Gastrocnemius medialis (tissue), 4 donors: ENCODE data around the gene SSBP4. TPM values are rescaled to one million over a fixed set of nuclear protein-coding genes. Genes with fewer than 3 reads are reported as not detected.
A peak's percentile ranks its signal among the peaks of the same experiment; 100 is the strongest.

Experiments
- ATAC-seq, 2 donors: fragments of 150-250 bp; one replicate each; pipeline ENCODE4 v1.9.1; 2016
- DNase-seq, 2 donors: peaks; one replicate each; pipeline ENCODE4 v3.0.0-alpha.2; 2019
- H3K27ac ChIP-seq, 4 donors: fragments of 200-600 bp; sonication (generic); 1 replicate in 1 of 4; 2 replicates in 3 of 4; pipeline ENCODE4 v1.5.1; 2016 to 2018; ENCODE audit warnings: mild to moderate bottlenecking in 2 of 4, moderate library complexity in 1 of 4
- H3K27me3 ChIP-seq, 3 donors: fragments of 200-600 bp; sonication (generic) in 2 of 3; 1 replicate in 1 of 3; 2 replicates in 2 of 3; pipeline versions ENCODE4 v1.5.1 to v1.6.0; 2016 to 2019; ENCODE audit warnings: mild to moderate bottlenecking in 1 of 3, moderate library complexity in 1 of 3
- H3K36me3 ChIP-seq, 2 donors: fragments of 200-600 bp; sonication (generic) in 1 of 2; one replicate each; pipeline ENCODE4 v1.5.1; 2017 to 2018
- H3K4me1 ChIP-seq, 2 donors: fragments of 200-600 bp; sonication (generic) in 1 of 2; one replicate each; pipeline ENCODE4 v1.5.1; 2016 to 2017; ENCODE audit warnings: mild to moderate bottlenecking in 2 of 2
- H3K4me3 ChIP-seq, 4 donors: fragments of 200-600 bp; sonication (generic) in 3 of 4; 1 replicate in 1 of 4; 2 replicates in 3 of 4; pipeline ENCODE4 v1.5.1; 2016 to 2019; ENCODE audit warnings: mild to moderate bottlenecking in 2 of 4
- H3K9me3 ChIP-seq, 3 donors: fragments of 200-600 bp; sonication (generic) in 2 of 3; 1 replicate in 1 of 3; 2 replicates in 2 of 3; pipeline ENCODE4 v1.5.1; 2016 to 2019
- CTCF ChIP-seq, 5 experiments: fragments of 450-650 bp in 3 of 5; fragments of 200-600 bp in 2 of 5; sonication (generic) in 2 of 5; IDR thresholded peaks in 4 of 5; conservative IDR thresholded peaks in 1 of 5; 1 replicate in 4 of 5; 2 replicates in 1 of 5; pipeline ENCODE4 v1.5.1; 2016 to 2019; ENCODE audit warnings: antibody characterized with exemption in 5 of 5, mild to moderate bottlenecking in 3 of 5, moderate library complexity in 3 of 5
- POLR2A ChIP-seq, 2 donors: fragments of 450-650 bp; IDR thresholded peaks; one replicate each; pipeline ENCODE4 v1.6.1; 2017; ENCODE audit warnings: antibody characterized with exemption in 2 of 2, mild to moderate bottlenecking in 2 of 2, moderate library complexity in 2 of 2
- in situ Hi-C, 4 donors: fragments of 200-750 bp; cut with MboI; loops; one replicate each; pipeline versions ENCODE4 v1.15.0 to v1.8.0; 2017; ENCODE audit warnings: low sequenced_read_pairs in 4 of 4
- intact Hi-C: fragments of 100-400 bp; cut with DNase I; formaldehyde crosslinking; loops from one replicate; pipeline ENCODE4 v1.15.1; 2023; ENCODE audit warnings: low total_unique reads
- total RNA-seq, 4 donors: library from RNA; depleted of rRNA; stranded (reverse); fragments of >200 nt; gene quantifications; one replicate each; pipeline versions ENCODE4 v1.1.0 to v1.2.3, GENCODE V29; 2016

The SSBP4 gene
- total RNA-seq, 4 donors from 2014 or later: 24.7 to 65.2 (median 44.1) TPM

DNA sequence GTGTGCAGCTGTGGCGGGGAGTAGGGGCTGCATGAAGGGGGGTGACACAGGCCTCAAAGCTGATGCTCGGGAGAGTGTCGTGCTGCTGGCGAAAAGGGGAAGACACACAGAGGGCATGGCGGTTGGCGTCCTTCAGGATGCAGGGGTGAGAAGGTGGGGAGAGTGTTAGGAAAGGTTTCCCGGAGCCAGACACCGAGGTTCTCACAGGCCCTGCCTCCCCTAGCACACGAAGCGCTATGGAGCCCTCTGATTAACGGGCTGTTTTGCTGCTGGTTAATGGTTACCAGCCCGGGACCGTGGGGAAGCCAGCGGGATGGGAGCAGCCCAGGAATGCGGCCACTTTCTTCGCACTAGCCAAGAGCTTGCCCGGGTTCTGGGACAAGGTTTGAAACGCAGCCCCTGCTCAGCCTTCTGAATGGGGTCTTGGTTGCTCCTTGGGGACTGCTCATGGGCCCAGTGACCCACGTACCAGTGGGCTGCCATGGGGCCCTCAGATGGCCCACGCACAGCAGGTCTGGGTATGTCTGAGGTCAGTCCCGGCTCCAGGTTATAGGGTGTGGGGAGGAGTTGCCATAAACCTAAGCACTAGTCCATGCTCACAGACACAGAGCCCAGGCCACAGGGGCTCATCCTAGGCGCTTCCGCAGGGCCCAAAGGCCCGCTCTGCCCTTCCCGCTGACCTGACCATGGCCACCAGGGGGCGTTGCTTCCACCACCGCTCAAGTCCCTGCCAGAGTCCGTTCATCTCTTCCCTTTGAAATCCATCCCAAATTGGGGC is 50.1 kb downstream of the SSBP4 start:
- H3K4me3 ChIP-seq: no peak overlapping the region
- peaks cover 0 to 17% of the 10 kb centered on the region in 2 donors for H3K36me3 ChIP-seq
- TF ChIP-seq CTCF (IDR thresholded peaks at IDR 0.05 in 4 of 5, conservative IDR thresholded peaks at IDR 0.05 in 1 of 5): peak; percentile 77 to 94 (median 85)
- TF ChIP-seq POLR2A (IDR thresholded peaks at IDR 0.05): no peak
- peaks cover 73 to 83% of the 10 kb centered on the region in 2 donors for H3K4me1 ChIP-seq
- intact Hi-C loops (loop anchor here (2.0 to 5.0 kb wide), 2 partner anchors 52 to 88 kb away; partner anchors contain the start of gene KXD1), in situ Hi-C loops (loop anchor here in 3 of 4 donors (5.0 to 25.0 kb wide), 5 partner anchors 48 to 368 kb away; partner anchors contain the start of genes UBA52 (in 2 of the 3), UPF1 (in 2 of the 3), CRTC1 (in 1 of the 3) and KXD1 (in 1 of the 3))
- ATAC-seq (peak; percentile 25 to 42), DNase-seq (peak in 1 of 2 donors; percentile 74)
- no peaks in the 10 kb centered on the region for H3K9me3 ChIP-seq
- peak overlapping the region; percentile 89 to 96 (median 94) for H3K27ac ChIP-seq
- H3K27me3 ChIP-seq: no peaks in the 10 kb centered on the region

GRCh38 chr19:18470787-18471186 is 51.6 kb downstream of the SSBP4 start:
- H3K4me3 ChIP-seq: no peak overlapping the region
- ATAC-seq (no peak), DNase-seq (no peak)
- no peaks in the 10 kb centered on the region for H3K27me3 ChIP-seq
- H3K4me1 ChIP-seq: peaks cover 73 to 83% of the 10 kb centered on the region in 2 donors
- H3K9me3 ChIP-seq: no peaks in the 10 kb centered on the region
- intact Hi-C loops (no loop called here), in situ Hi-C loops (loop anchor here (5.0 to 25.0 kb wide), 4 partner anchors 47 to 367 kb away; partner anchors contain the start of genes UPF1 (in 2 of the 4), CRTC1 (in 1 of the 4), KXD1 (in 1 of the 4) and UBA52 (in 1 of the 4))
- H3K27ac ChIP-seq: peak overlapping the region; percentile 89 to 96 (median 94)
- no peak for TF ChIP-seq POLR2A (IDR thresholded peaks at IDR 0.05)
- no peak for TF ChIP-seq CTCF (IDR thresholded peaks at IDR 0.05 in 4 of 5, conservative IDR thresholded peaks at IDR 0.05 in 1 of 5)
- H3K36me3 ChIP-seq: peaks cover 0 to 17% of the 10 kb centered on the region in 2 donors

- no peaks in the 10 kb centered on the region for H3K27me3 ChIP-seq
- intact Hi-C loops: no loop called here
- H3K36me3 ChIP-seq: peaks cover 0 to 17% of the 10 kb centered on the region in 2 donors
- in situ Hi-C loops: loop anchor here (5.0 to 25.0 kb wide), 4 partner anchors 44 to 364 kb away; partner anchors contain the start of genes UPF1 (in 2 of the 4), CRTC1 (in 1 of the 4), KXD1 (in 1 of the 4) and UBA52 (in 1 of the 4)
- H3K9me3 ChIP-seq: no peaks in the 10 kb centered on the region
- TF ChIP-seq CTCF (IDR thresholded peaks at IDR 0.05 in 4 of 5, conservative IDR thresholded peaks at IDR 0.05 in 1 of 5) (no peak), POLR2A (IDR thresholded peaks at IDR 0.05) (no peak)
- H3K4me3 ChIP-seq: no peak overlapping the region
- DNase-seq (no peak), ATAC-seq (no peak)
- peaks cover 73 to 84% of the 10 kb centered on the region in 2 donors for H3K4me1 ChIP-seq
- H3K27ac ChIP-seq: peak overlapping the region; percentile 34 to 94 (median 54)
Observed at GRCh38 chr19:18473003-18473705, 54.0 kb downstream of the SSBP4 start.

DNA sequence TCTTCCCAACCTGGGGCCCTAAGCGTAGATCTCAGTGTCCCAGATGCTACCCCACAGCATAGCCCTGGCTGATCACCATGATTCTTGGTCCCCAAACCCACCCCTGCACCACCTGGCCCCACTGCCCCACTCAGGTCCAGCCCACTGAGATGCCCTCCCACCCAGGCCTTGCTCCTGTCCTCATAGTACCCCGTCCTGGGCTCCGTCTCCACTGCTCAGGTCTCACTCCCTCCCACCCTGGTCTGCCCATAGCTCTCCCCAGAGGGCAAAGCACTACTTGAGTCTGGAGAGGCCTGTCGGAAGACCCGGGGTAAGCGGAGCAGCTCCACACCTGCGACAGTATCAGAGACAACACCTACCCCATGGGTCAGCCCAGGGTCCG is 54.5 kb downstream of the SSBP4 start:
- H3K9me3 ChIP-seq: no peaks in the 10 kb centered on the region
- in situ Hi-C loops (loop anchor here (5.0 to 25.0 kb wide), 4 partner anchors 44 to 364 kb away; partner anchors contain the start of genes UPF1 (in 2 of the 4), CRTC1 (in 1 of the 4), KXD1 (in 1 of the 4) and UBA52 (in 1 of the 4)), intact Hi-C loops (no loop called here)
- peak overlapping the region; percentile 34 to 94 (median 54) for H3K27ac ChIP-seq
- H3K4me1 ChIP-seq: peaks cover 73 to 85% of the 10 kb centered on the region in 2 donors
- TF ChIP-seq POLR2A (IDR thresholded peaks at IDR 0.05): no peak
- no peak for TF ChIP-seq CTCF (IDR thresholded peaks at IDR 0.05 in 4 of 5, conservative IDR thresholded peaks at IDR 0.05 in 1 of 5)
- ATAC-seq: no peak
- no peak for DNase-seq
- H3K36me3 ChIP-seq: peaks cover 0 to 17% of the 10 kb centered on the region in 2 donors
- H3K4me3 ChIP-seq: no peak overlapping the region
- no peaks in the 10 kb centered on the region for H3K27me3 ChIP-seq
